GM12878 (cell line): ENCODE measurements around the gene RRM2. TPM values are rescaled to one million over a fixed set of nuclear protein-coding genes. Genes with fewer than 3 reads are reported as not detected.

Experiments used
- ATAC-seq: fragments of 200-7000 bp; cut with Tn5 transposase; 3 replicates; pipeline ENCODE4 v1.9.1; 2020; ENCODE audit warnings: mild to moderate bottlenecking, moderate library complexity
- BruUV-seq: library from RNA; stranded (reverse); fragments of 400-500 nt; replicated peaks from 2 replicates; lab custom pipeline; 2021; lab: Mats Ljungman, UMichigan
- CTCF ChIA-PET: fragments of 300-600 bp; sonication (Branson Sonifier 250); formaldehyde crosslinking; extraction: SDS; loops from one replicate; lab custom pipeline; 2021; ENCODE audit warnings: inconsistent platforms; lab: Yijun Ruan, JAX
- POLR2A ChIA-PET: fragments of 350-600 bp; formaldehyde crosslinking; extraction: SDS; loops from one replicate; lab custom pipeline; 2021; ENCODE audit warnings: inconsistent platforms; lab: Charles Lee
- RAD21 ChIA-PET: fragments of 300-600 bp; sonication (Branson Sonifier 250); formaldehyde crosslinking; loops from one replicate; lab custom pipeline; 2023; ENCODE audit warnings: antibody characterized with exemption; ENCODE audit not compliant: unreplicated experiment; lab: Charles Lee
- SMC1A ChIA-PET: fragments of 300-600 bp; sonication (Branson Sonifier 250); formaldehyde crosslinking; loops from one replicate; lab custom pipeline; 2023; ENCODE audit not compliant: unreplicated experiment, uncharacterized antibody; lab: Charles Lee
- DNase-seq: peaks from one replicate; pipeline ENCODE4 v3.0.0-alpha.2; 2011; ENCODE audit warnings: low read depth, low spot score
- FAIRE-seq: peaks from 3 replicates; lab custom pipeline; 2011; peaks lifted over from hg19 to GRCh38; lab: Jason Lieb, UNC
- H2AFZ ChIP-seq: 2 replicates; pipeline ENCODE4 v1.6.0; 2011; ENCODE audit warnings: low read depth, low read length, control low read depth; ENCODE audit not compliant: control insufficient read depth
- H3K27ac ChIP-seq: 2 replicates; pipeline ENCODE4 v1.5.1; 2011; ENCODE audit warnings: control low read depth; ENCODE audit not compliant: control insufficient read depth, insufficient read depth
- H3K27me3 ChIP-seq, 2 experiments: replicated peaks in 1 of 2; 2 replicates each; pipeline versions ENCODE4 v1.6.0 to v1.6.1; 2011; ENCODE audit warnings: low read length in 1 of 2; ENCODE audit not compliant: control insufficient read depth in 2 of 2, insufficient read depth in 2 of 2
- H3K36me3 ChIP-seq, 2 experiments: 2 replicates each; pipeline ENCODE4 v1.5.1; 2011; ENCODE audit warnings: low read length in 1 of 2; ENCODE audit not compliant: control insufficient read depth in 2 of 2, insufficient read depth in 2 of 2
- H3K4me1 ChIP-seq: 2 replicates; pipeline ENCODE4 v1.6.1; 2011; ENCODE audit warnings: mild to moderate bottlenecking, low read length, moderate library complexity, mixed read lengths; ENCODE audit not compliant: control insufficient read depth, insufficient read depth
- H3K4me2 ChIP-seq: 2 replicates; pipeline ENCODE4 v1.6.0; 2011; ENCODE audit warnings: control low read depth; ENCODE audit not compliant: control insufficient read depth, insufficient read depth
- H3K4me3 ChIP-seq: fragments of 200-600 bp; sonication (generic); 2 replicates; pipeline ENCODE4 v1.5.1; 2016
- H3K79me2 ChIP-seq: 2 replicates; pipeline ENCODE4 v1.6.0; 2011; ENCODE audit warnings: low read length; ENCODE audit not compliant: control insufficient read depth, insufficient read depth
- H3K9ac ChIP-seq: 2 replicates; pipeline ENCODE4 v1.8.0; 2011; ENCODE audit warnings: low read length, control low read depth, mixed read lengths; ENCODE audit not compliant: control insufficient read depth, insufficient read depth
- H3K9me3 ChIP-seq: replicated peaks from 3 replicates; pipeline ENCODE4 v1.5.1; 2011; ENCODE audit warnings: mild to moderate bottlenecking, low read length; ENCODE audit not compliant: control insufficient read depth, insufficient read depth
- H4K20me1 ChIP-seq: 2 replicates; pipeline ENCODE4 v1.6.0; 2011; ENCODE audit not compliant: control insufficient read depth, insufficient read depth
- EZH2 ChIP-seq: IDR thresholded peaks from 2 replicates; pipeline ENCODE4 v1.6.1; 2012; ENCODE audit warnings: low read depth, mild to moderate bottlenecking, control low read depth, inconsistent platforms, low read length, borderline replicate concordance; ENCODE audit not compliant: control insufficient read depth
- NBN ChIP-seq: fragments of 450-650 bp; IDR thresholded peaks from 2 replicates; pipeline ENCODE4 v1.6.1; 2016
- SIN3A ChIP-seq: IDR thresholded peaks from 2 replicates; pipeline ENCODE4 v1.6.1; 2012; ENCODE audit warnings: low read depth, low read length, improper control_type of control experiment
- SREBF1 ChIP-seq: IDR thresholded peaks from 2 replicates; pipeline ENCODE4 v1.6.1; 2012; ENCODE audit warnings: mild to moderate bottlenecking, low read length
- WGBS: methylation state at CpG from one replicate; pipeline ENCODE4 v1.1.6; 2016; ENCODE audit warnings: low lambda C conversion rate; ENCODE audit not compliant: insufficient replicate concordance, insufficient coverage; ENCODE audit errors: missing lambda C conversion rate; 5-methylcytosine and 5-hydroxymethylcytosine counted together
- in situ Hi-C: fragments of 300-500 bp; cut with MboI; formaldehyde crosslinking; loops from 9 replicates; pipeline ENCODE4 v1.14.3; 2018; ENCODE audit warnings: mixed read lengths
- intact Hi-C: fragments of 100-400 bp; cut with micrococcal nuclease; formaldehyde crosslinking; loops from one replicate; pipeline ENCODE4 v1.14.2; 2022; ENCODE audit not compliant: unreplicated experiment
- polyA plus RNA-seq, 11 experiments: library from polyadenylated mRNA; depleted of rRNA in 4 of 11; unstranded in 6 of 11; stranded (reverse) in 5 of 11; fragments of >200 nt; fragmentation: Nextera tagmentation in 4 of 11; fragmentation: Illumina TruSeq in 1 of 11; extraction: Ambion mirVana in 4 of 11; extraction: Trizol in 1 of 11; gene quantifications; 1 replicate in 1 of 11; 2 replicates in 10 of 11; pipeline versions ENCODE4 v1.2.1 to v1.2.3, GENCODE V29; 2011 to 2016; ENCODE audit warnings: inconsistent platforms in 2 of 11, missing spikeins in 2 of 11, low read depth in 1 of 11
- total RNA-seq, 4 experiments: library from RNA; depleted of rRNA in 3 of 4; stranded (reverse); fragments of >200 nt in 3 of 4; fragmentation: Illumina TruSeq in 1 of 4; extraction: Trizol in 1 of 4; gene quantifications; 2 replicates each; pipeline versions ENCODE4 v1.2.1 to v1.2.3, GENCODE V29; 2013 to 2021
- TF ChIP-seq, protein P1 (sequence below): IDR thresholded peaks from 2 replicates; pipeline ENCODE4 v1.6.1; 2011; ENCODE audit warnings: borderline replicate concordance, low read depth, mild to moderate bottlenecking, moderate library complexity, mixed read lengths, low read length; ENCODE audit not compliant: insufficient read depth; ENCODE audit errors: extremely low read length
- TF ChIP-seq, protein P2 (sequence below): fragments of 450-650 bp; IDR thresholded peaks from 2 replicates; pipeline ENCODE4 v1.6.1; 2016; ENCODE audit warnings: mild to moderate bottlenecking

RRM2 gene
- total and polyA plus RNA-seq, 10 of the 15 experiments (the other 5 are each of a cell fraction or from before 2014, with no cell fraction given) = 54.4 to 771 (median 159) TPM

DNA sequence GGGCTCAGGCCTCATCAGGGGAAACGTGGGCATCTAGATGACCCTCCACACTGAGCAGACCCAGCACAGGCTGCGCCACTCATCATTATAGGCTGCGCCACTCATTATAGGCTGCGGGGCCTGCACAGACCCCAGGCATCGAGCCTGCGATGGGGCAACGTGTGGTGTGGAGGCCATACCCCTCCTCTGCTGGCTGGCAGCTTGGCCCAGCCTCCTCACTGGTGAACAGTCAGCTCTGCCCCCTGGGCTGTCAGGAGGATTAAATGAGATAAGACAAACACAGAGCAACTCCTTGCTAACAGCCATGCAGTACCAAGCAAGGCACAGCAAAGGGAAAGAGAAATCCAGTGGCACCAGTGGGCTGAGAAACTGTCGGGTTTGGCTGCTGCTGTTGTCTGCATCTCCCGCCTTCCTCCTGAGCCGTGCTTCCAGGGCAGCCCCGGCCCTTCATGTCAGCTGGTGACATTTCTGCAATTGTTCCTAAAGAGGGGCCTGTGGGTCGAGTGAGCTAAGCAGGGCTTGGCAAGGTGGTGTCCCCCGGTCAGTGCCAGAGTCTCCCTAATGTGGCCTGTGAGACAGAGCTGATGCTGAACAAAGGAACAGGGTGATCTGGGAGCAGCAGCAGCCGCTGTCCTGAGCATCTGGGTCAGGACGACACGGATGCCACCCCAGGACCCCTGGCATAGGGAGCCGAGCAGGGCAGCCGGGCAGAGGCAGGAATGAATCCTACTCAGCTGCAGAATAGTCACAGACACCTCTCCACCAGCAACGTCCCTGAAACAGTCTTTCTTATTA is 48.7 kb downstream of the RRM2 start:
- POLR2A ChIA-PET = no interaction called here
- no peak overlapping the region for H3K4me2 ChIP-seq
- DNase-seq = no peak
- H3K9ac ChIP-seq = no peak overlapping the region
- intact Hi-C loops (no loop called here), in situ Hi-C loops (no loop called here)
- RAD21 ChIA-PET = interaction anchor here (1.1 kb wide), 1 partner anchor 239 kb away, joined by 3 read pairs; no protein-coding TSS in a partner anchor
- FAIRE-seq = no peak
- no peaks in the 10 kb centered on the region; the same call in 1 of the 2 replicates for H4K20me1 ChIP-seq
- no peaks in the 10 kb centered on the region for H3K79me2 ChIP-seq
- SMC1A ChIA-PET = no interaction called here
- CTCF ChIA-PET = no interaction called here
- no peaks in the 10 kb centered on the region for H3K27me3 ChIP-seq
- BruUV-seq = no TSS peak
- no peak overlapping the region for H3K27ac ChIP-seq
- ATAC-seq = no peak
- H3K4me1 ChIP-seq = no peaks in the 10 kb centered on the region
- no peak overlapping the region for H2AFZ ChIP-seq
- TF ChIP-seq EZH2 (no peak), SIN3A (no peak), SREBF1 (no peak), NBN (no peak)
- TF ChIP-seq, protein P1, sequence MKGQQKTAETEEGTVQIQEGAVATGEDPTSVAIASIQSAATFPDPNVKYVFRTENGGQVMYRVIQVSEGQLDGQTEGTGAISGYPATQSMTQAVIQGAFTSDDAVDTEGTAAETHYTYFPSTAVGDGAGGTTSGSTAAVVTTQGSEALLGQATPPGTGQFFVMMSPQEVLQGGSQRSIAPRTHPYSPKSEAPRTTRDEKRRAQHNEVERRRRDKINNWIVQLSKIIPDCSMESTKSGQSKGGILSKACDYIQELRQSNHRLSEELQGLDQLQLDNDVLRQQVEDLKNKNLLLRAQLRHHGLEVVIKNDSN = no peak
- TF ChIP-seq, protein P2, sequence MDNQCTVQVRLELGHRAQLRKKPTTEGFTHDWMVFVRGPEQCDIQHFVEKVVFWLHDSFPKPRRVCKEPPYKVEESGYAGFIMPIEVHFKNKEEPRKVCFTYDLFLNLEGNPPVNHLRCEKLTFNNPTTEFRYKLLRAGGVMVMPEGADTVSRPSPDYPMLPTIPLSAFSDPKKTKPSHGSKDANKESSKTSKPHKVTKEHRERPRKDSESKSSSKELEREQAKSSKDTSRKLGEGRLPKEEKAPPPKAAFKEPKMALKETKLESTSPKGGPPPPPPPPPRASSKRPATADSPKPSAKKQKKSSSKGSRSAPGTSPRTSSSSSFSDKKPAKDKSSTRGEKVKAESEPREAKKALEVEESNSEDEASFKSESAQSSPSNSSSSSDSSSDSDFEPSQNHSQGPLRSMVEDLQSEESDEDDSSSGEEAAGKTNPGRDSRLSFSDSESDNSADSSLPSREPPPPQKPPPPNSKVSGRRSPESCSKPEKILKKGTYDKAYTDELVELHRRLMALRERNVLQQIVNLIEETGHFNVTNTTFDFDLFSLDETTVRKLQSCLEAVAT = no peak
- no peaks in the 10 kb centered on the region for H3K9me3 ChIP-seq
- 76% methylated on average over 19 of the region's 19 CpGs for WGBS
- peaks cover 0 to 5% of the 10 kb centered on the region in 2 experiments; a peak in 2 of 4 replicates for H3K36me3 ChIP-seq
- H3K4me3 ChIP-seq = no peak overlapping the region
